Stomach (tissue), 9 donors: ENCODE results near the gene EIPR1. TPM values are rescaled to one million over a fixed set of nuclear protein-coding genes. Genes with fewer than 3 reads are reported as not detected.

Source experiments
- DNase-seq, 2 donors: peaks; one replicate each; pipeline versions ENCODE4 v3.0.0 to v3.0.0-alpha.2; 2013 to 2019
- H3K27ac ChIP-seq, 5 donors: fragments of 200-600 bp in 4 of 5; sonication (generic) in 4 of 5; one replicate each; pipeline ENCODE4 v1.5.1; 2013 to 2019; ENCODE audit warnings: mild to moderate bottlenecking in 1 of 5, moderate library complexity in 1 of 5
- H3K27me3 ChIP-seq, 3 donors: fragments of 200-600 bp; sonication (generic); one replicate each; pipeline ENCODE4 v1.5.1; 2017 to 2019; ENCODE audit warnings: mixed run types in 1 of 3
- H3K36me3 ChIP-seq, 4 donors: fragments of 200-600 bp; sonication (generic); 1 replicate in 3 of 4; 2 replicates in 1 of 4; pipeline ENCODE4 v1.5.1; 2016 to 2019
- H3K4me1 ChIP-seq, 4 donors: fragments of 200-600 bp; sonication (generic); one replicate each; pipeline ENCODE4 v1.5.1; 2016 to 2019
- H3K4me3 ChIP-seq, 4 donors: fragments of 200-600 bp; sonication (generic) in 3 of 4; one replicate each; pipeline ENCODE4 v1.5.1; 2016 to 2019; ENCODE audit warnings: mild to moderate bottlenecking in 1 of 4
- H3K9me3 ChIP-seq, 4 donors: fragments of 200-600 bp; sonication (generic); one replicate each; pipeline ENCODE4 v1.5.1; 2016 to 2019
- EP300 ChIP-seq: sonication (generic); formaldehyde crosslinking; IDR thresholded peaks from one replicate; pipeline ENCODE4 v1.6.1; 2017; ENCODE audit warnings: antibody characterized with exemption
- POLR2A ChIP-seq, 4 donors: fragments of 450-650 bp; IDR thresholded peaks; one replicate each; pipeline ENCODE4 v1.6.1; 2016; ENCODE audit warnings: antibody characterized with exemption in 4 of 4, control low read depth in 2 of 4, mild to moderate bottlenecking in 1 of 4, moderate library complexity in 1 of 4
- POLR2AphosphoS5 ChIP-seq, 3 donors: sonication (generic); formaldehyde crosslinking; IDR thresholded peaks; one replicate each; pipeline ENCODE4 v1.6.1; 2016; ENCODE audit warnings: antibody characterized with exemption in 3 of 3
- WGBS, 5 donors: extraction: QIAGEN DNeasy Blood & Tissue Kit in 3 of 5; methylation state at CpG; one replicate each; pipeline versions ENCODE4 v1.1.5 to v1.1.7; 2013 to 2018; 5-methylcytosine and 5-hydroxymethylcytosine counted together
- intact Hi-C: fragments of 100-400 bp; cut with DNase I; formaldehyde crosslinking; loops from one replicate; pipeline ENCODE4 v1.15.1; 2023; ENCODE audit warnings: low total_unique reads
- polyA plus RNA-seq, 3 donors: library from polyadenylated mRNA; stranded (reverse); fragments of 200-250 nt; gene quantifications; one replicate each; pipeline ENCODE4 v1.2.3, GENCODE V29; 2013
- total RNA-seq, 5 donors: library from RNA; depleted of rRNA; stranded (reverse); fragments of >200 nt; gene quantifications; one replicate each; pipeline versions ENCODE4 v1.1.0 to v1.2.3, GENCODE V29; 2014 to 2016
- TF ChIP-seq, protein P1 (sequence below), 7 experiments: fragments of 450-650 bp in 4 of 7; fragments of 200-600 bp in 3 of 7; sonication (generic) in 3 of 7; IDR thresholded peaks; one replicate each; pipeline ENCODE4 v1.5.1; 2016 to 2019; ENCODE audit warnings: antibody characterized with exemption in 7 of 7, control low read depth in 2 of 7, mild to moderate bottlenecking in 1 of 7
- donor health status: healthy with polysubstance abuse.
- donor health status: Bipolar disorder and iron deficiency.
- donor health status: healthy.

Gene EIPR1
- total and polyA plus RNA-seq, 8 donors, result 1.2 to 39.4 (median 12.7) TPM

DNA sequence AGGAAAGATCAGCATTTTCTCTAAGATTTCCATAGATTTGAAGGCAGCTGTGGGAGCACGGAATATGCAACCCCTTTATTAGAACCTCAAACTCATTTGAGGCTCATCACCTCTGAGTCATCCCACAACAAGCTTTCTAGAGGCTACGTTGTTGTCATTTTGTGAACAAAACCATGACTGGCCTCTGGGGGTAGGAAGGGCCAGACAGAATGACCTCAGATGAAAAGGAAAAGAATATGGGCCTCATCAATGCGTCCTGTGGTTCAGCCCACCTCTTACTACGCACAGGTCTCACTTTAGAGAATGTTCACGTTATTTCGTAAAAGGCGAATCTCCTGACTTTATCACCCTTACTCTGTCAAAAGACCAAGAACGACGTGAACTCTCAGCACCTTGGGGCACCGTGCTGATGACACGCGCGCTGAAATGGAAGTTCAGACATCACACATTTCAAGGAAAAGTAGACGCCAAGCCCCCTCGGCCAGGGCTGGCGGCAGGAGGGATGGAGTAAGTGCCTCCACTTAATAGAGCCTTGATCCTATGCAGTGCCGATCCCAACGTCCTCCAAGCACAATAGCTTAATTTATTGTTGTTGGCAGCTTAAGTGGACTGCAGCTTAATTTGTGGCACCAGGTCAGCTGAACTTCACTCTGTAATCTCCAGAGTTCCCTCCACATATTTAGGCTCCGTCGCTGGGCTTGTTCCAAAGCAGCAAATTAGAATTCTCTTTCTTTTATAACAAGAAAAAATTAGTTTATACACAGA, 208.3 kb downstream of the EIPR1 start:
- DNase-seq, result no peak
- intact Hi-C loops, result no loop called here
- Histone ChIP-seq H3K4me1 (peaks cover 0 to 4% (median 0%) of the 10 kb centered on the region in 4 donors), H3K4me3 (no peak overlapping the region), H3K27me3 (no peaks in the 10 kb centered on the region), H3K36me3 (peaks cover 0 to 35% (median 19%) of the 10 kb centered on the region in 4 donors), H3K9me3 (peaks cover 0 to 10% (median 5%) of the 10 kb centered on the region in 4 donors), H3K27ac (no peak overlapping the region)
- WGBS, 5 donors, result 67 to 78% (median 78%) methylated on average over 20 of the region's 20 CpGs
- TF ChIP-seq, protein P1, sequence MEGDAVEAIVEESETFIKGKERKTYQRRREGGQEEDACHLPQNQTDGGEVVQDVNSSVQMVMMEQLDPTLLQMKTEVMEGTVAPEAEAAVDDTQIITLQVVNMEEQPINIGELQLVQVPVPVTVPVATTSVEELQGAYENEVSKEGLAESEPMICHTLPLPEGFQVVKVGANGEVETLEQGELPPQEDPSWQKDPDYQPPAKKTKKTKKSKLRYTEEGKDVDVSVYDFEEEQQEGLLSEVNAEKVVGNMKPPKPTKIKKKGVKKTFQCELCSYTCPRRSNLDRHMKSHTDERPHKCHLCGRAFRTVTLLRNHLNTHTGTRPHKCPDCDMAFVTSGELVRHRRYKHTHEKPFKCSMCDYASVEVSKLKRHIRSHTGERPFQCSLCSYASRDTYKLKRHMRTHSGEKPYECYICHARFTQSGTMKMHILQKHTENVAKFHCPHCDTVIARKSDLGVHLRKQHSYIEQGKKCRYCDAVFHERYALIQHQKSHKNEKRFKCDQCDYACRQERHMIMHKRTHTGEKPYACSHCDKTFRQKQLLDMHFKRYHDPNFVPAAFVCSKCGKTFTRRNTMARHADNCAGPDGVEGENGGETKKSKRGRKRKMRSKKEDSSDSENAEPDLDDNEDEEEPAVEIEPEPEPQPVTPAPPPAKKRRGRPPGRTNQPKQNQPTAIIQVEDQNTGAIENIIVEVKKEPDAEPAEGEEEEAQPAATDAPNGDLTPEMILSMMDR (IDR thresholded peaks at IDR 0.05), result no peak
- TF ChIP-seq EP300, result no peak

DNA sequence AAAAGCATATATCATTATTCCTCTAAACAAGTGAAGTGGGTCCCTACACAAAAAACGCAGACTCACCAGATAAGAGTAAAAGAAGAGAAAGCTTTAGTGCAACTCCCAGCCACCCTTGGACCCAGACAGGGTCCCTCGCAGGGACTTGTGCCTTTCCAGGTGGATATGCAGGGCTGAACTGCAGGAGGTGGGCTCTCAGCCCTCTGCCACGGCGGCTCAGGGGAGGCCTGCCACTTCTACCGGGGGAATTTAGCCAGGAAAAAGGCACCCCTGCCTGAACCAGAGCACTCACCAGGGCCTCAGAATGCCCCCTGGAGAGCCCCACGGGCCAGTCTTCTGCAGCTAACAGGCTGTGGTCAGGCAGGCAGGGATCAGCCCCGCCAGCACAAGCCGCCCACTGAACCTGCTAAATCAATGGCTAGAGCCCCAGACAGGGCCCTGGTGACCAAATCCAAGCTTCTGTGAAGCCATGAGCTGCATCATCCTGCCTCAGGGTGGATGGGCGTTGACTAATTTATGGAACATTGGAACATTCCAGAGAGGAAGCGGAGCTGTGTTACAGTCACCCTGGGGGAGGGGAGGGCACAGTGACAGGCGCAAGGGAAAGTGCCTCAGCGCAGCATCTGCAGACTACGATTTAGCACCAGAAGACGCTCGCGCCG, 209.3 kb downstream of the EIPR1 start:
- H3K36me3 ChIP-seq, result peaks cover 0 to 27% (median 18%) of the 10 kb centered on the region in 4 donors
- H3K4me1 ChIP-seq, result peaks cover 0 to 4% (median 0%) of the 10 kb centered on the region in 4 donors
- no peaks in the 10 kb centered on the region for H3K27me3 ChIP-seq
- peaks cover 0 to 19% (median 14%) of the 10 kb centered on the region in 4 donors for H3K9me3 ChIP-seq
- H3K4me3 ChIP-seq, result no peak overlapping the region
- peak in 1 of 2 donors; percentile 26 for DNase-seq
- H3K27ac ChIP-seq, result no peak overlapping the region
- 72 to 86% (median 80%) methylated on average over 16 to 17 of the region's 17 CpGs for WGBS, 5 donors
- TF ChIP-seq EP300 (no peak), POLR2AphosphoS5 (IDR thresholded peaks at IDR 0.05) (no peak)
- intact Hi-C loops, result no loop called here

DNA sequence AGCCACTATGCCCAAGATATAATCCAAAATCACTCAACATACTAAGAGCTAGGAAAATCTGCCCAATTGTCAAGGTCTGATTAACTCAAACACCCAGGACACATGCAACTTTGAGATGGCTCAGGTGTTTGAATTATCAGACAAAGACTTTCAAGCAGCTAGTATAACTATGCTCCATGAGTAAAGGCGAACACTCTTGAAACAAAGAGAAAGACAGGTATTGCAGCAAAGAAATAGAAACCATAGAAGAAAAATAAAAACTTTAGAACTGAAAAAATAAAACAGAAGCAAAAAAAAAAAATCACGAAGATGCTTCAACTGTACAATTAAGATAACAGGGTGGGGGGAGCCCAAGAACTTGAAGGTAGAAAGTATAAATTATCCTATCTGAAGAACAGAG, 214.2 kb downstream of the EIPR1 start:
- H3K36me3 ChIP-seq, result peaks cover 0 to 12% (median 6%) of the 10 kb centered on the region in 4 donors
- intact Hi-C loops, result no loop called here
- DNase-seq, result no peak
- 95 to 100% (median 95%) methylated on average over 2 of the region's 2 CpGs for WGBS, 5 donors
- no peaks in the 10 kb centered on the region for H3K27me3 ChIP-seq
- H3K4me3 ChIP-seq, result no peak overlapping the region
- peaks cover 0 to 4% (median 0%) of the 10 kb centered on the region in 4 donors for H3K4me1 ChIP-seq
- peaks cover 0 to 29% (median 20%) of the 10 kb centered on the region in 4 donors for H3K9me3 ChIP-seq
- no peak overlapping the region for H3K27ac ChIP-seq
- no peak for TF ChIP-seq POLR2AphosphoS5 (IDR thresholded peaks at IDR 0.05)
- TF ChIP-seq, protein P1 (IDR thresholded peaks at IDR 0.05), result no peak
- no peak for TF ChIP-seq POLR2A (IDR thresholded peaks at IDR 0.05)
- no peak for TF ChIP-seq EP300

DNA sequence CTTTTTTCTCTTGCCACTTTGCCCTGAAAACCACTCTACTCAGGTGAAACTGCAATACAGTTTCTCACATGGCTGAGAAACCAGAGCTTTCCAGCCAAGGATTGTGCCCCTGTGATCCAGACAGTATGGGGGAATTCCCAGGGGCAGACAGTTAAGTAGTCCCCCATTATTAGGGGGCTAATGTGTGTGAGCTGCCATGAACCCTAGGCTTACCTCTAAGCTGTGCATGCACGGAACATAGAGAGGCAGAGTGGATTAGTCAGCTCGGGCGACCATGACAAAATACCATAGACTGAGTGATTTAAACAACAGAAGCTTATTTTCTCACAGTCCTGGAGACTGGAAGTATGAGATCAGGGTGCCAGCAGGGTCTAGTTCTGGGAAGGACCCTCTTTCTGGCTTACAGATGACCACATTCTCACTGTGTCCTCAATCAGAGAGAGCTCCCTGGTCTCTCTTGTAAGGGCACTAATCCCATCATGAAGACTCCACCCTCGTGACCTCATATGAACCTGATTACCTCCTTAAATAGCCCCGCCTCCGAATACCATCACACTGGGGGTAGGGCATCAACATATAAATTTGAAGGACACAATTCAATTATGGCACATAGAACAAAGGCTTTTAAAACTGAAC, 215.1 kb downstream of the EIPR1 start:
- intact Hi-C loops, result no loop called here
- no peak for TF ChIP-seq POLR2A (IDR thresholded peaks at IDR 0.05)
- no peak for TF ChIP-seq EP300
- TF ChIP-seq POLR2AphosphoS5 (IDR thresholded peaks at IDR 0.05), result no peak
- TF ChIP-seq, protein P1 (IDR thresholded peaks at IDR 0.05), result no peak
- H3K27me3 ChIP-seq, result no peaks in the 10 kb centered on the region
- no peak overlapping the region for H3K4me3 ChIP-seq
- no peak overlapping the region for H3K27ac ChIP-seq
- 90 to 98% (median 97%) methylated on average over 6 of the region's 6 CpGs for whole genome bisulfite sequencing, 5 donors
- H3K9me3 ChIP-seq, result peaks cover 0 to 29% (median 20%) of the 10 kb centered on the region in 4 donors
- H3K36me3 ChIP-seq, result peaks cover 0 to 12% (median 6%) of the 10 kb centered on the region in 4 donors
- H3K4me1 ChIP-seq, result peaks cover 0 to 4% (median 0%) of the 10 kb centered on the region in 4 donors
- DNase-seq, result no peak
